ENCODE measurements around the gene DGKG. TPM values are rescaled to one million over a fixed set of nuclear protein-coding genes. Genes with fewer than 3 reads are reported as not detected.

Gene DGKG
- total RNA-seq, 1 experiment from 2014 or later = 4.7 TPM

GRCh38 chr3:186121968-186122367 is 240.1 kb downstream of the DGKG start:
- DNase-seq (ENCODE audit: low read depth, low spot score) = no peak
- in situ Hi-C loops (cut with HindIII; ENCODE audit: low pct_unique_long_range_greater_than_20kb, low sequenced_read_pairs) = no loop called here

GRCh38 chr3:186121278-186121677 is 240.8 kb downstream of the DGKG start:
- DNase-seq (ENCODE audit: low read depth, low spot score) = no peak
- in situ Hi-C loops (cut with HindIII; ENCODE audit: low pct_unique_long_range_greater_than_20kb, low sequenced_read_pairs) = no loop called here

DNA sequence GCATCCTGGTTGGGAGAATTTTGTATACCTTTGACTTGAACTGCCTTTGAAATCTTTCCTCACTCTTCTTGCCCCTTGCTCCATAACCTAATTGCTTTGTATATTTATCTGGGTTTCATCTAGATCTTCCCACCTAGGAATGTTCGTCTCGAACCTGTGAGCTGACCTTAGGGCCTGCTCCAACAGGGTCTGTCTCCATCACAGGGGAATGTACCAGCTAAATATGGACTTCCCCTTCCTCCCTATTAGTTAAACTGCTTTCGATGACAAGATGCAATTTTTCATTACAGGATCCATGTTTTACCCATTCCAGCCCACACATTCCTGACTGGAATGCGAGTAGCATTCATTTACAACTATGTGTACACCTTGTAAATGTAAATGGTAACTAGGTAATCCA is 242.5 kb downstream of the DGKG start:
- DNase-seq (ENCODE audit: low read depth, low spot score) = no peak
- in situ Hi-C loops (cut with HindIII; ENCODE audit: low pct_unique_long_range_greater_than_20kb, low sequenced_read_pairs) = no loop called here

- in situ Hi-C loops (cut with HindIII; ENCODE audit: low pct_unique_long_range_greater_than_20kb, low sequenced_read_pairs) = no loop called here
- DNase-seq (ENCODE audit: low read depth, low spot score) = no peak
These were observed 243.3 kb downstream of the DGKG start for GRCh38 chr3:186118692-186119091.

DNA sequence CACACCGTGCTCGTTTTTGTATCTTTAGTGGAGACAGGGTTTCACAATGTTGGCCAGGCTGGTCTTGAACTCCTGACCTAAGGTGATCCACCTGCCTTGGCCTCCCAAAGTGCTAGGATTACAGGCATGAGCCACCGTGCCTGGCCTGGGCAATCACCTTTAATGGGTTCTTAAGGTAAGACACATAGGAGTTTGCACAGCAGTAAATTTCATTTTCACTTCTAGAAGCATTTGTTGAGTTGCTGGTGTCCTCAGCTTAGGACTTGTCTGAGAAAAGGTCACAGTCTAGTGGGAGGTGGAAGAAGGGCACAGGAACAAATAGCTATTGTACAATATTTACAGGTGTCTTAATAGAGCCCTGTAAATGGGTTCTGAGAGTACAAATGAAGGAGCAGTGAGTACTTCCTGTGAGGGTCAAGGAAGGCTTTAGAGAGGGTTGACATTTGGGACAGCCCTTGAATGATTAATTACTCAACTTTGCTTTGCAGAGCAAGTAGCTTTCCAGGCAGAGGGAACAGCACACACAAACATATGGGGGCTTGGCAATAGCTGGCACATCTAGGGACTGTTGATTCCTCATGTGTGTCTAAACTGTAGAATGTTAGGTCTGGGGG is 244.4 kb downstream of the DGKG start:
- in situ Hi-C loops (cut with HindIII; ENCODE audit: low pct_unique_long_range_greater_than_20kb, low sequenced_read_pairs) = no loop called here
- DNase-seq (ENCODE audit: low read depth, low spot score) = no peak

DNA sequence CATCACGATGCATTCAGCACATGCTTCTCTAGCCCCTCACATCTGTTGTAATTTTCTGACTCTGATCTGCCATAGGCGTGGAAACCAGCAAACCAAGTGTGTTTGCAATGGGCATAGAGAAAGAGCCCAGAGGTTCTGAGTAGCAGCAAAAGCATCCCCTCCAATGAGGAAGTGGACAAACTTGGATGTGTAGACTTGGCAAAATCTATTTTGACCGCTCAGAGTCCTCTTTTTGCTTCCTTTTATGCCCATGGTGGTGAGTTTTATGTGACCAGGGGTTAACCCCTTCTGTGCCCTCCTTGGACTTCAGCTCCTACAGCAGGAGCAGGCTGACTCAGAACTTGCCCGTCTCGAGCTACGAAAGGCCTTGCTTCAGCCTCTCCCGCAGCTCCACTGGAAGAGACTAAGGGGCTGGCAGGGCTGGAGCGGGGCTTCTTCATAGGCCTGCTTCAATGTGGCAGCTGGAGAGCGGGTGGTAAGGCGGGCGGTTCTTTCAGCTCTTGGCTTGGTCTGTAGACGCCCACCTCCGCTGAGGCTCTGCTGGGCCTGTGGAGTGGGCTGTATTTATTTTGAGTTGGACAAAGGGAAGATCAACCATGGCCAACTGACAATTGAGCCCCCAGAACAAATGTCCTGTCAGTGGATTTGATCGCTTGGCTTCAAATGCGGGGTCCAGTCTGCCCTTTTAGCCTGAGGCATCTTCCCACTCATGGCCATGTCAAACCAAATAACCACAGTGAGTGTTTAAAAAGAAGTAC is 246.6 kb downstream of the DGKG start:
- in situ Hi-C loops (cut with HindIII; ENCODE audit: low pct_unique_long_range_greater_than_20kb, low sequenced_read_pairs) = no loop called here
- no peak for DNase-seq (ENCODE audit: low read depth, low spot score)

DNA sequence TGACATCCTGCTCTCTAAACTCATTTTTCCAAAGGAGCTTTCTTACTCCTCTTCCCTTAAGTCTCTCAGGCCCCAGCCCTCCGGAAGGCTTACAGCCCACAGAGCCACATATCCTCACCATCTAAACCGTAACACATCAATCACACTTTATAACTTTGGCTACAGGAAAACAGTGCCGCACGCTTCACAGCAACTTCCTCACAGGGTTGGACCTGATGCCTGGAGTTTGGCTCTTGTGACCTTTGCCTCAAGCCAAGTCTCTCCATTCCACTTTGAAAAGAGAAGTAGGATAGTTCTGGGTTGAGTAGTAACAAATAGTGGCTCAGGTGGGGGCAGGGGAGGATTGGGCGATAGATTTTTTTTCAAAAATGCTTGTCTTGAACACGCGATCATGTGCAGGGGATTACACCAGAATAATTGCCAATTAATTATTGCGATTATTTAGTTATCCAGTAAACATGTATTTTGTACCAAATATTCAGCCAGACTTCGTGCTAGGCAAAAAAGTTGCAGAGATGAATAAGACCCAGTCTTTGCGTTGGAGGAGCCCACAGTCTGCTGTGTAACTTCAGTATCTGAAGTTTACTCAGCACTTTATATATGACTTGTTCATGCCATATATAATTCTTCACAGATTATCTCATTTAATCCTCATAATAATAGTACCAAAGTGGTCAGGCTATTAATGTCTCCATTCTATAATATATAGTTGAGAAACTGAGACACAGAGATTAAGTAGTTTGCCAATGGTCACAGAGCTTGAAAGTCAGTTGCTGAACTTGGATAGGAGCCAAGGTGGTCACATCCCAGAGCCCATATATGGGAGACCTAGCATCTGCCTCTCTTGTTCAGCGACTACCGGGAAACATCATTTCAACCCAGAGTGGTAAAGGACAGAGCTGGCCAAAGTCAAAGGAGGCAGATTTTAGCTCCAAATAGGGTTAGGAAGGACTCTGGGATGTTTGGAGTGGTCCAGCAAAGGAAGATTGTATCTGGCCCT is 250.8 kb downstream of the DGKG start:
- no peak for DNase-seq (ENCODE audit: low read depth, low spot score)
- in situ Hi-C loops (cut with HindIII; ENCODE audit: low pct_unique_long_range_greater_than_20kb, low sequenced_read_pairs) = no loop called here

DNA sequence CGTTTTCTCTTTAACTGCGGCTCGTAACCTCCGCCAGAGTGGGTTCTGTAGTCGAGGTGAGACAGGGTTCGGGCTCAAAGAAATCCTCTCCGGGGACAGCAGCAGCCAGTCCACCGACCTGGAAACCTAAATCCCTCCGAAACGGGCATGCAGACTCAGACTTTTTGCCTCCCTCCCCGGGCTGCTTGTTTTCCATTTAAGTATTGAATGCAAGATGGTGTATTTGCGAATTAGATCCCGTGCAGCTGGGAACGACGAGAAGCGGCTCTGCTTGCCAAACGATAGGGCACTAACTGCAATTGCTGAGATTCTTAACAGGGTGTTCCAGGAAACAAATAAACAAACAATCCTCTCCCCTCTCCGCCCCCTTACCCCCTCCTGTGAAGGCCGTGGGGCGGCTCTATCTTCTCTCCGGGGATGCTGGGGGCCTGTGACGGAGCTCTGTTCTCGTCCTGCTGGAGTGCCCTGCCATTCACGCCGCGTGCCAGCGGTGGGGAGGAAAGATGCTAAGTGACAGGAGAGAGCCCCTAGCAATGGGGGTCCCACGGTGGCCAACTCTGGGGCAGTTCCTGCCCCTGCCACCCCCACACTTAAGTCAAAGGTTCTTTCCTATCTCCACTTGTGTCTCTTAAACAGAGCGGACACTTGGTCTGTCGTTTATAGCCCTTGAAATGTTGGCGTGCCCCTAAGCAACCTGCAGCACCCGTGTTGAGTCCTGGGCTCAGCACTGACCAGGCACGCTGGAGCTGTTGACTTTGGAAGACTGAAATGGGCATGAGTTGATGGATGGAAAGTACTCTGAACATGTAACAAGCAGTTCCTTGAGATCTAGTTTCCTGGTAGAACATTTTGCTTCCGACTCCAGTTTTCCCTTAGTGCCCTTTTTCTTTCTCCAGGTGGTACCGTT is 251.9 kb downstream of the DGKG start:
- in situ Hi-C loops (cut with HindIII; ENCODE audit: low pct_unique_long_range_greater_than_20kb, low sequenced_read_pairs) = no loop called here
- DNase-seq (ENCODE audit: low read depth, low spot score) = no peak

DNA sequence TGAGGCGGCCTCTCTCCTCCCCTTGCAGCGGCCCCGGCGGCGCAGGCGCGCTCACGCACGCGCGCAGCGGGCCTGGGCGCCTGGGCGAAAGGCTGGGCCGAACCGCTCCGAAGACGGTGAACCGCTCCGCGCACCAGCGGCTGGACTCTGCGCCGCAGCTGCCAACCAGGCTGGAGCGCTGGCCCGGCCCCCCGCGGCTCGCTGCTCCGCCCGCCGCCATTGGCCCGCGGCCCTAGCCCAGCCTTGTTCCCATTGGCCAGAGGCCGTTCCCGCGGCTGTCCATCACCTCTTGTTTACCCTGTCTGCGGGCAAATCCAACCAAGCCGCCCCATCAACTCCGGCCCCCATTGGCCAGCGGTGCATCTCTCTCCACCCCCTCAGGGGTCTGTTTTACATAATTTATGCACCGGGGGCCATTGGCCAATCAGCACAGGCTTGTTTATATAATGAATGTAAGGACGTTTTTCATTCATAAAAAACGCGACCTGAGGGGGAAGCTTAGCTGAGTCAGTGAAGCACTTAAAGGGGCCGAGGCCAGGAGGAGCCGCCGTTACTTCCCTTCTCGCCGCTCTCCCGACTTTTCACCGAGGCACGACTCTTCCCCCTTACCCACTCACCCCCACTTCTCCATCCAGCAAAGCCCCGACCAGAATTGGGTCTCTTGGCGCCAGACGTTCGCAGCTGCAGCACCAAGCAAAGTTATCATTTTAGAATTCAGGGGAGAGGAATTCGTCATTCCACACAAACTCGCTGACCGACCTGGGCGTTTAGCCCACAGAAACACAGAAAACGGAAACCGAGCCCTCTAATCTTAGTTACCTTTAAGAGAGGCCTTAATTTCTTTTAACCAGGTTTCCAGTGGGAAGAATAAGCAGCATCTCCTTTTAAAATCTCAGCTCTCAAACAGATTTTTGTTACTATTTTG is 252.8 kb downstream of the DGKG start, which contains the start of gene ETV5:
TSS of gene ETV5 (minus strand) at position 149 of the 925 bp plus-strand sequence. CDS start 3,221 bp downstream, outside the sequence.
- in situ Hi-C loops (cut with HindIII; ENCODE audit: low pct_unique_long_range_greater_than_20kb, low sequenced_read_pairs) = no loop called here
- DNase-seq (ENCODE audit: low read depth, low spot score) = peak; percentile 99

DNA sequence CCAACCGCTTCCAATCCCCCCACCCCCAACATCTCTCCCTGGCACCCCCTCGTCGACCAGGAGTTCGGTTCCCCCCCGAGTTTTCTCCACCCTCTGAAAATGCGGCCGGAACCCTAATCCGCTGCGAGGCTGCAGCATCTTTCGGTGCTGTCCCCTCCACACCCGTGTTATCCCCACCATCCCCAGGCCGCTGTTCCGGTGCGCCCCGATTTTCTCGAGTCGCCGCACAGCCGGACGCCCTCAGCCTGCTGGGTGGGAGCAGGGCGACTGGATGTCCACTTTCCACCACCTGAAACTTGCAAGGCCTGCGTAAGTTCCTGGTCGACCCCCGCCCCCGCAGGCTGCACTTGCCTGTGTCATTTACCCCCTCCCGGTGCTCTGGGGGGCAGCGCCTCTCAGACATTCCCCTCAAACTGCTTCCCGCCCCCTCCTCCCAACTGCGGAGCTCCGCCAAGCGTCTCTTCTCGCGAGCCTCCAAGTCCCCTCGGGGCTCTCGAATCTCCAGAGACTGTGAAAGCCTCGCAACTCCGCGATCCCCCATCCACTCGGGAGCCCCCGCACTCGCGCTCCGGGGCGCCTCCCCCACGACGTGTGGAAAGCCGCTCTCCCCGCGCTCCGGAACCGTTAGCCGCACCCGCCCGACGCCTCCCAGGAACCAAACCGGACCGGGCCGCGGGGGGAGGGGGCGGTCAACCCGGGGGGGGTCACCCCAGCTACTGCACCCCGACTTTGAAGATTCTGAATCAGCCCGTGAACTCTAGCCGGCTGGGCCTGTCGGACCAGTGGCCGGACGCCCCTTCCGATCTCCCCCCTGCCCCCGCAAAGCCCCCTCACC is 253.7 kb downstream of the DGKG start:
- peak; percentile 82 for DNase-seq (ENCODE audit: low read depth, low spot score)
- in situ Hi-C loops (cut with HindIII; ENCODE audit: low pct_unique_long_range_greater_than_20kb, low sequenced_read_pairs) = no loop called here

- DNase-seq (ENCODE audit: low read depth, low spot score) = peak; percentile 77
These were observed 254.6 kb downstream of the DGKG start for GRCh38 chr3:186107215-186108105.

GRCh38 chr3:186105543-186105942 is 256.5 kb downstream of the DGKG start:
- in situ Hi-C loops (cut with HindIII; ENCODE audit: low pct_unique_long_range_greater_than_20kb, low sequenced_read_pairs) = no loop called here
- no peak for DNase-seq (ENCODE audit: low read depth, low spot score)

More at GRCh38 chr3:186107215-186108105, 254.6 kb downstream of the DGKG start:
- in situ Hi-C loops (cut with HindIII; ENCODE audit: low pct_unique_long_range_greater_than_20kb, low sequenced_read_pairs) = no loop called here

DNA sequence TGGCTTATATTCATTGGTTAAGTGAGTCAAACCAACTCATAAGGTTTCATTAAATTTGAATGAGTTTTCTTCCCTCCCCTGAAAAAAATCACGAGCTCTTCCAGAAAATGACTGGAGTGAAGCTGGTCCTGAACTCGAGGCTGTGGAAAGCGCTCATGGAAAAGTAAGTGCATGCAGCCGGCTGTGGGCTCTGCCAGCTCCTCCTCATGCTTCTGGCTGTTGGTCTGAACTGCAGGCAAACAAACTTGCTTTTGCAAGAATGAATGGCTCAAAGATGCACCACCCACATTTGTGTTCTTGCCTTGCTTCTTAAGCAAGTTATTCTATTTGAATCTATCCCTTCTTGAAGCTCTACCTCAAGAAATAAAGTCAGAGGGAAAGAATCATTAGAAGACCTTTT is 259.3 kb downstream of the DGKG start:
- DNase-seq (ENCODE audit: low read depth, low spot score) = peak; percentile 37
- in situ Hi-C loops (cut with HindIII; ENCODE audit: low pct_unique_long_range_greater_than_20kb, low sequenced_read_pairs) = no loop called here

DNA sequence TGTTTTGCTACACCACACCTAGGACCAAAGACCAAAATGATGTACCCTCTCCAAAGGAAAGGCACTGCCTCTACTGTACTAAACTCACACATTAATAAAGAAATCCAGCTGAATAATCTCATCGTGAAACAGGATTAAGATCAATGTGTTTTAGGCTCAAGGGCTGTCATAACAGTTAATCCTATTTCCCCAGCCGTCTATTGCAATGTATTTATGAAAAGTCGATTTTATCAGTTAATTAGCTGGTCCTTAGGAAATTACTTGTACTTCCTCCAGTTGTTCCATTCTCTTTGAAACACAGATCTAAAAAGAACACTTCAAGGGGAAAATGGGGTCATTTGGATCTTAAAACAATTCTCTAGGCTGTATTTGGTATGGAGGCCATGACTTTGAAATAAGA is 261.6 kb downstream of the DGKG start:
- DNase-seq (ENCODE audit: low read depth, low spot score) = no peak
- in situ Hi-C loops (cut with HindIII; ENCODE audit: low pct_unique_long_range_greater_than_20kb, low sequenced_read_pairs) = no loop called here
